LNCaP clone FGC (cell line): Measurements from ENCODE around the gene MGAT3.

Experiments used
- DNase-seq: peaks from one replicate; pipeline ENCODE4 v3.0.0-alpha.2; 2011; ENCODE audit warnings: low read depth
- H3K4me3 ChIP-seq: 2 replicates; pipeline ENCODE4 v1.5.1; 2011; ENCODE audit warnings: mild to moderate bottlenecking, low read depth, low read length, control low read depth
- TF ChIP-seq, protein P1 (sequence below): IDR thresholded peaks from 2 replicates; pipeline ENCODE4 v1.5.1; 2012; ENCODE audit warnings: mild to moderate bottlenecking; ENCODE audit not compliant: control insufficient read depth, insufficient read depth; ENCODE audit errors: extremely low read depth

Gene MGAT3

DNA sequence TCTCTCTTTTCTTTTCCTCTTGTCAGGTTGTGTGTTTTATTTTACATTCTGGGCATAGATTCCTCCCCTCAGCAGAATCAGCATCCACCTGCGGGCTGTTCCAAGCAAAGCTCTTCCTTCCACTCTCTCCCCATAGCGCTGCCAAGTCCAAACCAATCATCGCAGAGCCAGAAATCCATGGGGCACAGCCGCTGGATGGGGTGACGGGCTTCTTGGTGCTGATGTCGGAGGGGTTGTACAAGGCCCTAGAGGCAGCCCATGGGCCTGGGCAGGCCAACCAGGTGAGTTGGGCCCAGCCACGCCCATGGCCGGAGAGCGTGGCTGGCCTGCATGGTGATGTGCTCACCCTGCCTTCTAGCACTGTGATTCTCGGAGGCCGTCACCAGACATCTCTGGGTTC lies 35.1 kb upstream of the MGAT3 start:
- TF ChIP-seq, protein P1, sequence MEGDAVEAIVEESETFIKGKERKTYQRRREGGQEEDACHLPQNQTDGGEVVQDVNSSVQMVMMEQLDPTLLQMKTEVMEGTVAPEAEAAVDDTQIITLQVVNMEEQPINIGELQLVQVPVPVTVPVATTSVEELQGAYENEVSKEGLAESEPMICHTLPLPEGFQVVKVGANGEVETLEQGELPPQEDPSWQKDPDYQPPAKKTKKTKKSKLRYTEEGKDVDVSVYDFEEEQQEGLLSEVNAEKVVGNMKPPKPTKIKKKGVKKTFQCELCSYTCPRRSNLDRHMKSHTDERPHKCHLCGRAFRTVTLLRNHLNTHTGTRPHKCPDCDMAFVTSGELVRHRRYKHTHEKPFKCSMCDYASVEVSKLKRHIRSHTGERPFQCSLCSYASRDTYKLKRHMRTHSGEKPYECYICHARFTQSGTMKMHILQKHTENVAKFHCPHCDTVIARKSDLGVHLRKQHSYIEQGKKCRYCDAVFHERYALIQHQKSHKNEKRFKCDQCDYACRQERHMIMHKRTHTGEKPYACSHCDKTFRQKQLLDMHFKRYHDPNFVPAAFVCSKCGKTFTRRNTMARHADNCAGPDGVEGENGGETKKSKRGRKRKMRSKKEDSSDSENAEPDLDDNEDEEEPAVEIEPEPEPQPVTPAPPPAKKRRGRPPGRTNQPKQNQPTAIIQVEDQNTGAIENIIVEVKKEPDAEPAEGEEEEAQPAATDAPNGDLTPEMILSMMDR, result no peak
- no peak overlapping the region for H3K4me3 ChIP-seq
- DNase-seq, result no peak

DNA sequence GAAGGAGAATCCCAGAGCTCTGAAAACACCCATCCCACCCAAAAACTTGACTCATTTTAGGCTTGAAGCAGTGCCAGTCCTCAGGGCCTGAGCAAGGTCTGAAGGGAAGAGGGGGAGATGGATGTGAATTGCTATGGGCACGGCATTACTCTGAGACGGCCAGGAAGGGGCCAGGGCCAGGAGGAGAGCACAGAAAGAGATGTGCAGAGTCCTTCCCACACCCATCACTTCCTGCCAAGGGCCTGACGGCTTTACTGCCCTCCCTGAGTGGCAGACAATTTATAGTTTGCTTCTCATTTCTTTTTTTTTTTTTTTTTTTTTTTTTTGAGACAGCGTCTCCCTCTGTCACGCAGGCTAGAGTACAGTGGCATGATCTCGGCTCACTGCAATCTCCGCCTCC lies 34.7 kb upstream of the MGAT3 start:
- DNase-seq, result no peak
- H3K4me3 ChIP-seq, result no peak overlapping the region
- TF ChIP-seq, protein P1, result no peak

GRCh38 chr22:39422721-39423120 lies 34.1 kb upstream of the MGAT3 start:
- DNase-seq, result no peak
- TF ChIP-seq, protein P1, result no peak
- H3K4me3 ChIP-seq, result no peak overlapping the region

GRCh38 chr22:39423976-39424375 lies 32.8 kb upstream of the MGAT3 start:
- no peak for DNase-seq
- H3K4me3 ChIP-seq, result no peak overlapping the region
- TF ChIP-seq, protein P1, result no peak

DNA sequence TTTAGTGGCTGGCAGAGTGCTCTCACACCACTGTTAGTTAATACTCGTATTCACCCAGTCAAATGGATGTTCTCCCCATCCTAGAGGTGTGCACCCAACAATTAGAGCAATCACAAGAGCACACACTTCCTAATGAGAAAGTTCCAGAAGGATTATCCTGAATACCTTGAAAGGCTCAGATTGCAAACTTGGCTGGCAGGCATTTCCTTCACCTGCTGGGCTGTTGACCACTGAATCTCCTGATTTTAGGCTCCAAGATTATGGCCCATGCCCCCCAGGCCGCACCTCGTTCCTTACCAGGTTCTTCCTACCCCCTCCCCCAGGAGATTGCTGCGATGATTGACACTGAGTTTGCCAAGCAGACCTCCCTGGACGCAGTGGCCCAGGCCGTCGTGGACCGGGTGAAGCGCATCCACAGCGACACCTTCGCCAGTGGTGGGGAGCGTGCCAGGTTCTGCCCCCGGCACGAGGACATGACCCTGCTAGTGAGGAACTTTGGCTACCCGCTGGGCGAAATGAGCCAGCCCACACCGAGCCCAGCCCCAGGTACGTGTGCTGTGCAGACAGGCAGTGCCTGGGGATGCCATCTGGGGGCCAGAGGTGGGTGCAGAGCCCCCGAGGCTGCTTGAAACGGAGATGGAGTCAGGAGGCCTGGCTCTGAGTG lies 30.3 kb upstream of the MGAT3 start:
- TF ChIP-seq, protein P1, result no peak
- H3K4me3 ChIP-seq, result no peak overlapping the region
- DNase-seq, result no peak

GRCh38 chr22:39427751-39428596 lies 28.8 kb upstream of the MGAT3 start:
- H3K4me3 ChIP-seq, result no peak overlapping the region
- TF ChIP-seq, protein P1, result no peak
- no peak for DNase-seq
